Liver (tissue), 9 donors: Measurements from ENCODE around the gene CFAP57. TPM values are rescaled to one million over a fixed set of nuclear protein-coding genes. Genes with fewer than 3 reads are reported as not detected.

Source experiments
- DNase-seq: peaks from one replicate; pipeline ENCODE4 v3.0.0-alpha.2; 2017; ENCODE audit warnings: low spot score
- H3K27ac ChIP-seq, 2 donors: one replicate each; pipeline ENCODE4 v1.7.0; 2013; ENCODE audit warnings: inconsistent platforms in 2 of 2, low read length in 2 of 2, control low read depth in 1 of 2, low read depth in 1 of 2, mild to moderate bottlenecking in 1 of 2
- H3K27me3 ChIP-seq, 4 donors: one replicate each; pipeline versions ENCODE4 v1.6.1 to v1.7.0; 2013; ENCODE audit warnings: low read length in 3 of 4, inconsistent platforms in 1 of 4, mild to moderate bottlenecking in 1 of 4, moderate library complexity in 1 of 4; ENCODE audit not compliant: control insufficient read depth in 4 of 4, insufficient read depth in 4 of 4
- H3K36me3 ChIP-seq, 4 donors: one replicate each; pipeline versions ENCODE4 v1.6.1 to v1.7.0; 2013; ENCODE audit warnings: low read length in 3 of 4, mild to moderate bottlenecking in 3 of 4, low read depth in 1 of 4, moderate library complexity in 1 of 4; ENCODE audit not compliant: control insufficient read depth in 4 of 4, insufficient read depth in 3 of 4
- H3K4me1 ChIP-seq, 4 donors: one replicate each; pipeline versions ENCODE4 v1.6.1 to v1.7.0; 2013; ENCODE audit warnings: low read length in 3 of 4, mild to moderate bottlenecking in 3 of 4, moderate library complexity in 1 of 4; ENCODE audit not compliant: control insufficient read depth in 4 of 4, insufficient read depth in 4 of 4
- H3K4me3 ChIP-seq, 3 donors: one replicate each; pipeline versions ENCODE4 v1.6.1 to v1.7.0; 2013; ENCODE audit warnings: low read length in 3 of 3, control low read depth in 1 of 3, low read depth in 1 of 3, mild to moderate bottlenecking in 1 of 3
- H3K9ac ChIP-seq, 2 donors: one replicate each; pipeline ENCODE4 v1.7.0; 2013; ENCODE audit warnings: low read length in 2 of 2, mild to moderate bottlenecking in 2 of 2, moderate library complexity in 2 of 2, control low read depth in 1 of 2, low read depth in 1 of 2
- H3K9me3 ChIP-seq, 4 donors: one replicate each; pipeline versions ENCODE4 v1.6.1 to v1.7.0; 2013; ENCODE audit warnings: low read length in 3 of 4; ENCODE audit not compliant: control insufficient read depth in 4 of 4
- CTCF ChIP-seq: fragments of 150-350 bp; IDR thresholded peaks from 2 replicates; pipeline ENCODE4 v1.5.1; 2017; ENCODE audit warnings: improper control_type of control experiment, low read depth, low read length; ENCODE audit not compliant: missing input control
- EGR1 ChIP-seq, 2 donors: IDR thresholded peaks; 2 replicates each; pipeline ENCODE4 v1.6.1; 2016 to 2018; ENCODE audit warnings: antibody characterized with exemption in 2 of 2, low read depth in 2 of 2
- FOXA1 ChIP-seq: IDR thresholded peaks from 2 replicates; pipeline ENCODE4 v1.6.1; 2016; ENCODE audit warnings: antibody characterized with exemption
- GABPA ChIP-seq, 2 donors: IDR thresholded peaks in 1 of 2; conservative IDR thresholded peaks in 1 of 2; 2 replicates each; pipeline ENCODE4 v1.6.1; 2016; ENCODE audit warnings: antibody characterized with exemption in 2 of 2, mild to moderate bottlenecking in 1 of 2, moderate library complexity in 1 of 2
- HNF4A ChIP-seq, 2 donors: conservative IDR thresholded peaks; 2 replicates each; pipeline ENCODE4 v1.6.1; 2016; ENCODE audit warnings: antibody characterized with exemption in 2 of 2, mild to moderate bottlenecking in 2 of 2
- HNF4G ChIP-seq: IDR thresholded peaks from 2 replicates; pipeline ENCODE4 v1.6.1; 2016; ENCODE audit warnings: antibody characterized with exemption
- NR2F2 ChIP-seq: IDR thresholded peaks from 2 replicates; pipeline ENCODE4 v1.6.1; 2016; ENCODE audit warnings: antibody characterized with exemption
- RAD21 ChIP-seq, 2 donors: IDR thresholded peaks; 2 replicates each; pipeline ENCODE4 v1.6.1; 2016; ENCODE audit warnings: antibody characterized with exemption in 2 of 2, mild to moderate bottlenecking in 2 of 2
- RXRA ChIP-seq, 2 donors: IDR thresholded peaks; 2 replicates each; pipeline ENCODE4 v1.6.1; 2017 to 2018; ENCODE audit warnings: antibody characterized with exemption in 2 of 2, mild to moderate bottlenecking in 1 of 2
- SP1 ChIP-seq: IDR thresholded peaks from 2 replicates; pipeline ENCODE4 v1.6.1; 2018; ENCODE audit warnings: antibody characterized with exemption, mild to moderate bottlenecking
- TAF1 ChIP-seq: conservative IDR thresholded peaks from 2 replicates; pipeline ENCODE4 v1.6.1; 2016; ENCODE audit warnings: antibody characterized with exemption, mild to moderate bottlenecking
- WGBS: extraction: QIAGEN DNeasy Blood & Tissue Kit; methylation state at CpG from one replicate; pipeline ENCODE4 v1.1.7; 2013; 5-methylcytosine and 5-hydroxymethylcytosine counted together
- polyA plus RNA-seq, 2 donors: library from polyadenylated mRNA; stranded (reverse) in 1 of 2; unstranded in 1 of 2; fragments of 200-250 nt in 1 of 2; fragments of >200 nt in 1 of 2; fragmentation: Nextera tagmentation in 1 of 2; extraction: Ambion mirVana in 1 of 2; gene quantifications; one replicate each; pipeline versions ENCODE4 v1.2.1 to v1.2.3, GENCODE V29; 2013 to 2015
- total RNA-seq, 2 donors: library from RNA; depleted of rRNA; stranded (reverse); fragments of >200 nt; gene quantifications; one replicate each; pipeline ENCODE4 v1.2.3, GENCODE V29; 2014
- TF ChIP-seq, protein P1 (sequence below): IDR thresholded peaks from 2 replicates; pipeline ENCODE4 v1.6.1; 2016; ENCODE audit warnings: antibody characterized with exemption
- TF ChIP-seq, protein P2 (sequence below): IDR thresholded peaks from 2 replicates; pipeline ENCODE4 v1.6.1; 2016; ENCODE audit warnings: antibody characterized with exemption, mild to moderate bottlenecking
- donor health status: healthy.
- donor health status: healthy.
- donor health status: healthy.
- donor health status: healthy.
- donor health status: healthy.

The CFAP57 gene
- total and polyA plus RNA-seq, 4 donors: under 0.01 to 14.5 (median 0.10) TPM

DNA sequence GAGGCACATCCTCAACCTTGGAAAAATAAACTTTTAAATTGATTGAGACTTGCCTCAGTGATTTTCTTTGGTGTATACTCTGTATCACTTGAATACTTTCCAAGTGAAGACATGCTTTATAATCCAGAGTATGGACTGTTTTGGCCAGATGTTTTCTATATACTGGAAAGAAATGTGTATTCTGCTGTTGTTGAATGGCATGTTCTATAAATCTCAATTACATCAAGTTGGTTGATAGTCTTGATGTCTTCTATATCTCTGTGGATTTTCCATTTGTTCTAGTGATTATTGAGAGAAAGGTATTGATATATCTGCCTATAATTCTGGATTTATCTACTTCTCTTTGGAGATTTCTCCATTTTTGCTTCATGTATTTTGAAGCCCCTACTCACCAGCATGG is 37.5 kb upstream of the CFAP57 start:
- no peak overlapping the region for H3K27ac ChIP-seq
- no peak overlapping the region for H3K4me3 ChIP-seq
- H3K36me3 ChIP-seq: no peaks in the 10 kb centered on the region
- H3K27me3 ChIP-seq: peaks cover 0 to 5% (median 0%) of the 10 kb centered on the region in 4 donors
- H3K4me1 ChIP-seq: no peaks in the 10 kb centered on the region
- no peaks in the 10 kb centered on the region for H3K9me3 ChIP-seq
- TF ChIP-seq SP1 (no peak), RAD21 (IDR thresholded peaks at IDR 0.05) (no peak), FOXA1 (no peak), RXRA (IDR thresholded peaks at IDR 0.05) (no peak)
- no peak for DNase-seq
- no peak overlapping the region for H3K9ac ChIP-seq

GRCh38 chr1:43135857-43136781 is 36.0 kb upstream of the CFAP57 start:
- no peaks in the 10 kb centered on the region for H3K36me3 ChIP-seq
- WGBS: 84% methylated on average over 9 of the region's 9 CpGs
- H3K27me3 ChIP-seq: peaks cover 0 to under 1% (median 0%) of the 10 kb centered on the region in 4 donors
- no peak overlapping the region for H3K9ac ChIP-seq
- TF ChIP-seq RAD21 (IDR thresholded peaks at IDR 0.05) (no peak), GABPA (IDR thresholded peaks at IDR 0.05 in 1 of 2, conservative IDR thresholded peaks at IDR 0.05 in 1 of 2) (no peak), CTCF (no peak), HNF4A (conservative IDR thresholded peaks at IDR 0.05) (no peak), HNF4G (no peak)
- TF ChIP-seq, protein P1, sequence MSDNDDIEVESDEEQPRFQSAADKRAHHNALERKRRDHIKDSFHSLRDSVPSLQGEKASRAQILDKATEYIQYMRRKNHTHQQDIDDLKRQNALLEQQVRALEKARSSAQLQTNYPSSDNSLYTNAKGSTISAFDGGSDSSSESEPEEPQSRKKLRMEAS: no peak
- no peaks in the 10 kb centered on the region for H3K4me1 ChIP-seq
- no peak overlapping the region for H3K27ac ChIP-seq
- no peaks in the 10 kb centered on the region for H3K9me3 ChIP-seq
- no peak for DNase-seq
- no peak overlapping the region for H3K4me3 ChIP-seq

DNA sequence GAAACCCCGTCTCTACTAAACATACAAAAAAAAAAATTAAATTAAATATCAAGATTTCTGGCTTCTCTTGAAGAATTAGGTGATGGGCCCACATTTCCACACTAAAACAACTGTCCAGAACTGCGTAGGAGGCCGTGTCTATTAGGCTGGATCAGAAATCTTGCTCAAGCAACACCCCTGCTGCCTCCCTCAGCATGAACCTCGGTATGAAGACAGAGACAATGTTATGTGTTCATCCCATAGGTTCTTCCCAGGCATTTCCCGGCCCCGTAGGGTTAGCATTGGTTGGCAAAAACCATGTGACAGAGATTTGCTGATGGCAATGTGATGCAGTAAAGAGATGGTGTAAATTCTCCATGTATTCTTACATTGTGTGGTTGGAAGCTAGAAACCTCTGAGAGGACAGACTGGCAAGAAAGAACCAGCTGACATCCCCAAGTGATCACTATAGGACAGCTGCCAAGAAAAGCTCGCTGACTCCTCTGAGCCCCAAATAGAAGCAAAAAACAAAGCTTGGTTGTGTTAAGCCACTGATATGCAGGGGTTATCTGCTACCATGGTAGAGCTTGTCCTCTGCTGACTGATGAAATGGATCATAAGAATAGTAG is 34.6 kb upstream of the CFAP57 start:
- 88% methylated on average over 7 of the region's 7 CpGs for WGBS

More for the DNA sequence above, 34.6 kb upstream of the CFAP57 start:
- Histone ChIP-seq H3K9ac (no peak overlapping the region), H3K9me3 (no peaks in the 10 kb centered on the region), H3K4me1 (no peaks in the 10 kb centered on the region), H3K36me3 (no peaks in the 10 kb centered on the region), H3K4me3 (no peak overlapping the region), H3K27me3 (no peaks in the 10 kb centered on the region), H3K27ac (no peak overlapping the region)
- TF ChIP-seq TAF1 (no peak), GABPA (IDR thresholded peaks at IDR 0.05 in 1 of 2, conservative IDR thresholded peaks at IDR 0.05 in 1 of 2) (no peak), FOXA1 (no peak), CTCF (no peak), RXRA (IDR thresholded peaks at IDR 0.05) (no peak), EGR1 (IDR thresholded peaks at IDR 0.05; ENCODE audit: low read depth in 2 of 2) (no peak), HNF4G (no peak), NR2F2 (no peak)
- TF ChIP-seq, protein P2, sequence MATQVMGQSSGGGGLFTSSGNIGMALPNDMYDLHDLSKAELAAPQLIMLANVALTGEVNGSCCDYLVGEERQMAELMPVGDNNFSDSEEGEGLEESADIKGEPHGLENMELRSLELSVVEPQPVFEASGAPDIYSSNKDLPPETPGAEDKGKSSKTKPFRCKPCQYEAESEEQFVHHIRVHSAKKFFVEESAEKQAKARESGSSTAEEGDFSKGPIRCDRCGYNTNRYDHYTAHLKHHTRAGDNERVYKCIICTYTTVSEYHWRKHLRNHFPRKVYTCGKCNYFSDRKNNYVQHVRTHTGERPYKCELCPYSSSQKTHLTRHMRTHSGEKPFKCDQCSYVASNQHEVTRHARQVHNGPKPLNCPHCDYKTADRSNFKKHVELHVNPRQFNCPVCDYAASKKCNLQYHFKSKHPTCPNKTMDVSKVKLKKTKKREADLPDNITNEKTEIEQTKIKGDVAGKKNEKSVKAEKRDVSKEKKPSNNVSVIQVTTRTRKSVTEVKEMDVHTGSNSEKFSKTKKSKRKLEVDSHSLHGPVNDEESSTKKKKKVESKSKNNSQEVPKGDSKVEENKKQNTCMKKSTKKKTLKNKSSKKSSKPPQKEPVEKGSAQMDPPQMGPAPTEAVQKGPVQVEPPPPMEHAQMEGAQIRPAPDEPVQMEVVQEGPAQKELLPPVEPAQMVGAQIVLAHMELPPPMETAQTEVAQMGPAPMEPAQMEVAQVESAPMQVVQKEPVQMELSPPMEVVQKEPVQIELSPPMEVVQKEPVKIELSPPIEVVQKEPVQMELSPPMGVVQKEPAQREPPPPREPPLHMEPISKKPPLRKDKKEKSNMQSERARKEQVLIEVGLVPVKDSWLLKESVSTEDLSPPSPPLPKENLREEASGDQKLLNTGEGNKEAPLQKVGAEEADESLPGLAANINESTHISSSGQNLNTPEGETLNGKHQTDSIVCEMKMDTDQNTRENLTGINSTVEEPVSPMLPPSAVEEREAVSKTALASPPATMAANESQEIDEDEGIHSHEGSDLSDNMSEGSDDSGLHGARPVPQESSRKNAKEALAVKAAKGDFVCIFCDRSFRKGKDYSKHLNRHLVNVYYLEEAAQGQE: no peak
- no peak for DNase-seq
